ENCODE results near the gene SMURF1. TPM values are rescaled to one million over a fixed set of nuclear protein-coding genes. Genes with fewer than 3 reads are reported as not detected.

SMURF1 gene
- total RNA-seq, 1 donor from 2014 or later, result 44.7 TPM

GRCh38 chr7:99079104-99079503, 64.8 kb downstream of the SMURF1 start:
- Mint-ChIP-seq H3K27me3 (ENCODE audit: low read depth, unreplicated experiment) (no peaks in the 10 kb centered on the region), H3K4me1 (ENCODE audit: low read depth, unreplicated experiment) (peaks cover 2% of the 10 kb centered on the region), H3K9me3 (ENCODE audit: unreplicated experiment) (no peaks in the 10 kb centered on the region), H3K4me3 (ENCODE audit: unreplicated experiment) (no peak overlapping the region), H3K27ac (ENCODE audit: unreplicated experiment) (no peak overlapping the region), H3K36me3 (ENCODE audit: low read depth, unreplicated experiment) (peaks cover 10% of the 10 kb centered on the region)
- Histone ChIP-seq H3K36me3 (ENCODE audit: insufficient read depth, low read length) (no peaks in the 10 kb centered on the region), H3K79me2 (ENCODE audit: insufficient read depth, low read length) (peaks cover 93% of the 10 kb centered on the region), H3K27me3 (ENCODE audit: insufficient read depth, low read length) (no peaks in the 10 kb centered on the region), H3K4me2 (ENCODE audit: low read length) (peak overlapping the region; percentile 12), H3K9ac (ENCODE audit: low read length) (no peak overlapping the region), H3K9me3 (ENCODE audit: insufficient read depth, low read depth, low read length) (no peaks in the 10 kb centered on the region), H3K4me1 (ENCODE audit: insufficient read depth, low read length) (peaks cover 4% of the 10 kb centered on the region), H3K4me3 (ENCODE audit: insufficient read depth, low read depth, low read length) (no peak overlapping the region), H4K20me1 (ENCODE audit: insufficient read depth, low read length) (peaks cover 92% of the 10 kb centered on the region), H2AFZ (ENCODE audit: low read depth, low read length) (no peak overlapping the region), H3K27ac (ENCODE audit: low read depth, low read length) (no peak overlapping the region)
- DNase-seq (ENCODE audit: low read depth) (no peak), FAIRE-seq (no peak)
- TF ChIP-seq, protein P1, sequence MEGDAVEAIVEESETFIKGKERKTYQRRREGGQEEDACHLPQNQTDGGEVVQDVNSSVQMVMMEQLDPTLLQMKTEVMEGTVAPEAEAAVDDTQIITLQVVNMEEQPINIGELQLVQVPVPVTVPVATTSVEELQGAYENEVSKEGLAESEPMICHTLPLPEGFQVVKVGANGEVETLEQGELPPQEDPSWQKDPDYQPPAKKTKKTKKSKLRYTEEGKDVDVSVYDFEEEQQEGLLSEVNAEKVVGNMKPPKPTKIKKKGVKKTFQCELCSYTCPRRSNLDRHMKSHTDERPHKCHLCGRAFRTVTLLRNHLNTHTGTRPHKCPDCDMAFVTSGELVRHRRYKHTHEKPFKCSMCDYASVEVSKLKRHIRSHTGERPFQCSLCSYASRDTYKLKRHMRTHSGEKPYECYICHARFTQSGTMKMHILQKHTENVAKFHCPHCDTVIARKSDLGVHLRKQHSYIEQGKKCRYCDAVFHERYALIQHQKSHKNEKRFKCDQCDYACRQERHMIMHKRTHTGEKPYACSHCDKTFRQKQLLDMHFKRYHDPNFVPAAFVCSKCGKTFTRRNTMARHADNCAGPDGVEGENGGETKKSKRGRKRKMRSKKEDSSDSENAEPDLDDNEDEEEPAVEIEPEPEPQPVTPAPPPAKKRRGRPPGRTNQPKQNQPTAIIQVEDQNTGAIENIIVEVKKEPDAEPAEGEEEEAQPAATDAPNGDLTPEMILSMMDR (IDR thresholded peaks at IDR 0.05; ENCODE audit: insufficient read depth, low read depth, low read length), result no peak
- TF ChIP-seq EZH2 (IDR thresholded peaks at IDR 0.05; ENCODE audit: insufficient read depth, low read length), result no peak

DNA sequence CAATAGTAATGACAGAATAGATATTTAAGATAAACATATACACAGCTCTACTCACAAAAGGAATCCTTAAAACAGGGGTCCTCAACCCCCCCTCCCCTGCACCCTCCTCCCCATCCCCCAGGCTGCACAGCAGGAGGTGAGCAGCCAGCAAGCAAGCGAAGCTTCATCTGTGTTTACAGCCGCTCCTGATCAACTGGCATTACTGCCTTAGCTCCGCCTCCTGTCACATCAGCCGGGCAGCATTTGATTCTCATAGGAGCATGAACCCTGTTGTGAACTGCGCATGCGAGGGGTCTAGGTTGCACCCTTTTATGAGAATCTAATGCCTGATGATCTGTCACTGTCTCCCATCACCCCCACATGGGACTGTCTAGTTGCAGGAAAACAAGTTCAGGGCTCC, 65.5 kb downstream of the SMURF1 start:
- no peaks in the 10 kb centered on the region for H3K27me3 ChIP-seq (ENCODE audit: insufficient read depth, low read length)
- peaks cover 10% of the 10 kb centered on the region for H3K36me3 Mint-ChIP-seq (ENCODE audit: low read depth, unreplicated experiment)
- no peak overlapping the region for H3K27ac Mint-ChIP-seq (ENCODE audit: unreplicated experiment)
- H3K4me2 ChIP-seq (ENCODE audit: low read length), result no peak overlapping the region
- no peaks in the 10 kb centered on the region for H3K36me3 ChIP-seq (ENCODE audit: insufficient read depth, low read length)
- TF ChIP-seq EZH2 (IDR thresholded peaks at IDR 0.05; ENCODE audit: insufficient read depth, low read length), result no peak
- TF ChIP-seq, protein P1 (IDR thresholded peaks at IDR 0.05; ENCODE audit: insufficient read depth, low read depth, low read length), result no peak
- no peaks in the 10 kb centered on the region for H3K27me3 Mint-ChIP-seq (ENCODE audit: low read depth, unreplicated experiment)
- peaks cover 92% of the 10 kb centered on the region for H4K20me1 ChIP-seq (ENCODE audit: insufficient read depth, low read length)
- H3K79me2 ChIP-seq (ENCODE audit: insufficient read depth, low read length), result peaks cover 93% of the 10 kb centered on the region
- H3K4me3 Mint-ChIP-seq (ENCODE audit: unreplicated experiment), result no peak overlapping the region
- H3K9me3 Mint-ChIP-seq (ENCODE audit: unreplicated experiment), result no peaks in the 10 kb centered on the region
- H3K4me1 ChIP-seq (ENCODE audit: insufficient read depth, low read length), result peaks cover 4% of the 10 kb centered on the region
- H3K4me3 ChIP-seq (ENCODE audit: insufficient read depth, low read depth, low read length), result no peak overlapping the region
- no peak for DNase-seq (ENCODE audit: low read depth)
- peaks cover 2% of the 10 kb centered on the region for H3K4me1 Mint-ChIP-seq (ENCODE audit: low read depth, unreplicated experiment)
- H3K27ac ChIP-seq (ENCODE audit: low read depth, low read length), result no peak overlapping the region
- H2AFZ ChIP-seq (ENCODE audit: low read depth, low read length), result no peak overlapping the region
- H3K9me3 ChIP-seq (ENCODE audit: insufficient read depth, low read depth, low read length), result no peaks in the 10 kb centered on the region
- H3K9ac ChIP-seq (ENCODE audit: low read length), result no peak overlapping the region
- FAIRE-seq, result no peak

GRCh38 chr7:99076615-99077014, 67.3 kb downstream of the SMURF1 start:
- DNase-seq (ENCODE audit: low read depth) (no peak), FAIRE-seq (no peak)
- Histone ChIP-seq H3K9me3 (ENCODE audit: insufficient read depth, low read depth, low read length) (no peaks in the 10 kb centered on the region), H3K36me3 (ENCODE audit: insufficient read depth, low read length) (no peaks in the 10 kb centered on the region), H3K27me3 (ENCODE audit: insufficient read depth, low read length) (no peaks in the 10 kb centered on the region), H4K20me1 (ENCODE audit: insufficient read depth, low read length) (peaks cover 92% of the 10 kb centered on the region), H3K4me1 (ENCODE audit: insufficient read depth, low read length) (peaks cover 13% of the 10 kb centered on the region), H3K79me2 (ENCODE audit: insufficient read depth, low read length) (peaks cover 92% of the 10 kb centered on the region), H3K27ac (ENCODE audit: low read depth, low read length) (no peak overlapping the region), H2AFZ (ENCODE audit: low read depth, low read length) (no peak overlapping the region), H3K4me2 (ENCODE audit: low read length) (no peak overlapping the region), H3K9ac (ENCODE audit: low read length) (no peak overlapping the region), H3K4me3 (ENCODE audit: insufficient read depth, low read depth, low read length) (no peak overlapping the region)
- Mint-ChIP-seq H3K36me3 (ENCODE audit: low read depth, unreplicated experiment) (peaks cover 7% of the 10 kb centered on the region), H3K4me3 (ENCODE audit: unreplicated experiment) (no peak overlapping the region), H3K4me1 (ENCODE audit: low read depth, unreplicated experiment) (peaks cover 9% of the 10 kb centered on the region), H3K27ac (ENCODE audit: unreplicated experiment) (no peak overlapping the region), H3K9me3 (ENCODE audit: unreplicated experiment) (no peaks in the 10 kb centered on the region), H3K27me3 (ENCODE audit: low read depth, unreplicated experiment) (no peaks in the 10 kb centered on the region)
- no peak for TF ChIP-seq EZH2 (IDR thresholded peaks at IDR 0.05; ENCODE audit: insufficient read depth, low read length)
- TF ChIP-seq, protein P1 (IDR thresholded peaks at IDR 0.05; ENCODE audit: insufficient read depth, low read depth, low read length), result no peak
